DMS53 (cell line): Measurements from ENCODE around the gene HMCN1.

Experiments used
- DNase-seq: peaks from one replicate; lab custom pipeline; 2025; lab: John Stamatoyannopoulos, UW

The HMCN1 gene

DNA sequence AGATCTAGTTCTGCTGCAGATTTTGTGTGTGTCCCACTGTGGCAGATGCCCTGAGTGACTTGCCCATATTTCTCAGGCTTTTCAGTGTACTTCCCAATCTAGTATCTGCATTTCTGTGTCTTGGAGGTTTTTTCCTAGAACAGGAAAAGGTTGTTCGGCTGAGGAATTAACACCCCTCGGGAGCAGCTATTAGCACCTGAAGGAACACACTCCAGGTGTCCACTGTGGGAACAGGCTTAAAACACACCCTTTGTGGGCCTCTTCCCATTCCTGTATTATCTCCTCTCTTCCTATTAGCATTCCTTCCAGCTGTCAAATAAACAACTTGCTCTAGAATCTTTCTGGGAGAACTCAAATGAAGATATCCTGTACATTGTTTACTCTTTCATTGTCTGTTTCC lies 178.3 kb downstream of the HMCN1 start:
- DNase-seq, result no peak

DNA sequence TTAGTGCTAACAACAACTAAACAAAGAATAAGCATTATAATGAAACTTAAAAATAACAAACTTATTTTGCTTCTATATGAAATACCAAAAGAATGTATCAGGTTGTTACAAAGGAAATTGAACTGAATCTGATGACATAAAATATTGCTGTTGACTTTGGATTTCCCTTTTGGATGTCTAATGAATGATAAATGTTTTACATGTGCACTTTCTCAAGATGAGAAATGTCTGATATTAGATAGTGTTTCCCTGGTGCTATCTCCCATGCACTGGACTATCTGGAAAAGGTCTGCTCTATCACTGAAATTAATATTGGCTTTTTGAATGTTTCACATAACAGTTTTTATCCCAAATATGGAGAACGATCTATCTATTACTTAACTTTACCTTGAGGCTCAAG lies 179.9 kb downstream of the HMCN1 start:
- DNase-seq, result no peak

DNA sequence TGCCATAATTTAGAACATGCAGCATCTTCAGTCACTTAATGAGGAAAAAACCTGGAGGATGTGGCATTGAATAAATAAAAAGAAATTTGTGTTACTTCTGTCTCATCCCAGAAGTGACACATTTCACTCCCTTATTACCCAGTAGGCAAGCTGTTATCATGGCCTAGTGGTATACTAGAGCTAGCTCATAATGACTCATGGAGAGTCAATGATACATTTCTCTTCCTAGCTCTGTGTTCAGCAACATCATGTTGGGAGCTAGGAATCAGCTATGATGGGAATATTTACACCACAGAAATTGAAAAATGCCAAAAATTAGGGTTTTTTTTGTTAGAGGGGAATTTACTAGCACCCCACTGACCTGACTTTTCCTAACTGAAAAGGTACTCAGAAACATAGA lies 182.7 kb downstream of the HMCN1 start:
- DNase-seq, result no peak

DNA sequence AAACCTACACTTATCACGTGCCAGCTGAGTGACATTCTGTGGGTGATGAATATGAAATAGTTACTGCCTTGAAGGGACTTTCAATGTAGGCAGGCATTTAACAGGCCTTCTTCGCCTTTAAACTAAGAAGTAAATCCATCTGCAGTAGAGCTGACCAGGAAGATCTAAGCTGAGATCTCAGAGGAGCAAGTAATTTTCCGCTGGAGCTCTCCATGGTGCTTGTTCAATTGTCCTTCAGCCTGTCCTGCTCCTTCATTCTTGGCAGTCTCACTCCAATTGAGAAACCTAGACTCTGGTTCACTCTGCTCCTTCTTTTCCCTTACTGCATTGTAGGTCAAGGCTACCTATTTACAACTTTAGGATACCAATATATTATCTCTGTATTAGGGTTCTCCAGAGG lies 183.5 kb downstream of the HMCN1 start:
- DNase-seq, result no peak

DNA sequence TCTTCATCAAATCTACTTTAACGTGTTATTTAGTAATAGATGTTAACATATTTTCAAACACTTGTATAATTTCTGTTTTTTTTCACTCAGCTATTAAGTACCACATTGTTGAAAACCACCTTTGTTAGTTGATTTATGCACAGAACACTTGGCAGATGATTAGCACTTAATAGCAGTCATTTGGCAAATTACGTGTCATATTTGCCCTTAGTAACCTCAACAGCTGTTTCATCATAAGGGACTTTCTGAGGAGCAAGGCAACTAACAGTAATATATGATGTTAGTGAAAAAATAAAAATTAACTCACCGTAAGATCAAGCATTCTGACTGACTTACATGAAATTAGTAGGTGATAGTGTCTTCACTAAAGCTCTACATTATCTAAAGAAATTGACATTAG lies 186.4 kb downstream of the HMCN1 start:
- no peak for DNase-seq

DNA sequence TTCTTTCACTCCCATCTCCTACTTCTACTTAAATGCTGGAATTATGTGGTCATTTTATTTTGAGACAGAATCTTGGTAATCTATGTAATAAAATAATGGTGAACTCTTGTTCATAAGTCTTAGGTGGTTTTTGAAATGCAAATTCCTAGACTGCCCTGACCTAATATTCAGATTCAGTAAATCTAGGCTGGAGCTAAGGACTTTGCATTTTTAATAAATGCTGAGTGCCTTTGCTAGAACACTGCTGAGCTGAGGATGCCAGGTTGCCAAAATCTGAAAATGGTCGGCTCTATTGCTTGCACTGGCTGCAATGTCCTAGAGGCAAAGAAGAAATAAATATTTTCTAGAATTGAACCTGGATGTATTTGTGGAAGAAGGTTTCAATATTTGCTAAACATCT lies 187.4 kb downstream of the HMCN1 start:
- no peak for DNase-seq

DNA sequence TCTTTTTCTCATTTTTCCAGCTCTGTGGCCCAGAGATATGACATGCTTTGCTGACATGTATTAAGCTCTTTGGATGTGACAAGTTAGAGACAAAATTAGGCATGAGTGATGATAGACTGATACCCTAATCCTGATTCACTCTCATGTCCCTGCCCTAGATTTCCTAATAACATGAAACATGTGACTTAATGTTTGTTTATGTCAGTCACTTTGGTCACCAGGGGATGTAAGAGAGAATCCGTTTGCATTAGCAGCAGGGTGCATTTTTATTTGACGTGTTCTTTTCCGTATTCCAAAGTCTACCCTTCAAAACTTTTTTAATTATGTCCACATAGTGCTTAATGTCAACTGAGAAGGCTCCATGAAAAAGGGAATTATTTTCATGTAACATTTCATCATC lies 192.4 kb downstream of the HMCN1 start:
- DNase-seq, result peak; percentile 66

DNA sequence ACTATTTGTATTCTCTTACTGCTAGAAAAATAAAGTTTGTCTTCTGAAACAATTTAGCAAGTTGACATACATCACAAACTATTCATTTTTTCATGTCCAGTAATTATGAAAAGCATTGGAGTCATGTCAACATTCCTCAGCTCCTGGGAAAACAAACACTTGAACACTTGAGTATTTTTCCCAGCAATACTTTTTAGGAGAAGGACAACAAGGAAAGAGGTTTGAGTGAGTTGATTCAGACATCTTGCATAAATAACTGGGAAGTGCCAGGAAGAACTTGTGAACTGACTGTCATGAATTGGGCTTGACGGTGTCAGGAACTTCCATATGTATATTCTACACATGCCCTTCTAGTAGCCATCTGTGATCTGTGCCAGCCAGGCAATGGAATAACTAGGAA lies 195.6 kb downstream of the HMCN1 start:
- peak; percentile 14 for DNase-seq

DNA sequence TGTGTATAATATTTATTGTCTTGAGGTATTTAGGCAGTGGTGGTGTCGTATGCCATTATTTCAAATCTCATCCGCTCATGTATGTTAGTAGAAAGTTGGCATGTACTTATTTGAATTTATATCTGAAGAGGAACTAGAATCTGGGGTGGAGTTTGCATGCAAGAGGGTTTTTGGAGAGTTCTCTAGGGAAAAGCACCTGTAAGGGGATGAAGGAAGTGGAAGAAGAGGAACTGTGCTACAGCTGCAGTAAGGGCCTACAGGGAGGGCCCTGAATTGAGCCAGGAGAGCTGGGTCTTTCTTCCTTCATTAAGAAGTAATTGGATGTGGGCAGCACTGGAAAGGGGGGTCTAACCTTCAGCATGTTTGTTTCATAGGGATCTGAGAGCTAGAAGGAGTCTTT lies 197.2 kb downstream of the HMCN1 start:
- DNase-seq, result no peak

DNA sequence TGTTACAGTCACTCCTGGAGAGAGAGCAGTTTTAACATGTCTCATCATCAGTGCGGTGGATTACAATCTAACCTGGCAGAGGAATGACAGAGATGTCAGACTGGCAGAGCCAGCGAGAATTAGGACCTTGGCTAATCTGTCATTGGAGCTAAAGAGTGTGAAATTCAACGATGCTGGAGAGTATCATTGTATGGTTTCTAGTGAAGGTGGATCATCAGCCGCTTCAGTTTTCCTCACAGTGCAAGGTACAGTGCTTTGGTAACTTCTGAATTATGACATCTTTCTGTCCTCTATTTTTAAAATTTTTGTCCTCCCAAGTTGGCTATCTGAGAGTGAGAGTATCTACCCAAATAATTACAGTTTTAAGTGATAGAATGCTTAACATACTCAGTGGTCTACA lies 199.4 kb downstream of the HMCN1 start:
- no peak for DNase-seq

DNA sequence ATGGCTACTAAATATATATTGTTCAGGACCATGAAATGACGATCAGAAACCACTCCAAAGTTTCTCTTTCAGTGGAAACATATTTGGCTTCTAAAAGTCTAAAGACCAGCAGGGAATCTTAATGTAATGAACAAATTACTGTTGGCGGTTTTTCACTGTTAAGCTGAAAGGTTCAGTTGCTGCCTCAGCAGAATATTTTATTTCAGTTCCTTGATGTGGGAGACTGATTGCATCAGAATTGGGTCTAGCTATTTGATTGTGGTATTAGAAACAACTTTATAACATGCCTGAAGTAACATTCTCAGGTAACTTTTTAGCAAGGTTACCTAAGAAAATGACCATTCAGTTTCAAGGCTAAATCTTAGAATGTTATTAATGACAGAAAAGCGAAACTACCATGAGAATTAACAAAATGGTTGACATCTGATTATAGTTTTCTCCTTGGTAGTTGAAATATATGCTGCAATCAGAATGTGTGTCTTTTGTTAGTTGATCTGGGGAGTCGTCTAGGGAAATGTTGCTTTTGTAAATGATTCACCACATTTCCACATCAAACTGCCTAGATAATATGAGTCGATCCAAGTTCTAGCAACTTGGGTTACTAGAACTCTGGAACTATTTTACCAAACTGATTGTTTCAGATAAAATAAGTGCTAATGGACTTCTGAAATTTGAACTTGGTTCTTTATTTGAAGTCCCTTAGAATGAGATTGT lies 200.4 kb downstream of the HMCN1 start:
- DNase-seq, result no peak

DNA sequence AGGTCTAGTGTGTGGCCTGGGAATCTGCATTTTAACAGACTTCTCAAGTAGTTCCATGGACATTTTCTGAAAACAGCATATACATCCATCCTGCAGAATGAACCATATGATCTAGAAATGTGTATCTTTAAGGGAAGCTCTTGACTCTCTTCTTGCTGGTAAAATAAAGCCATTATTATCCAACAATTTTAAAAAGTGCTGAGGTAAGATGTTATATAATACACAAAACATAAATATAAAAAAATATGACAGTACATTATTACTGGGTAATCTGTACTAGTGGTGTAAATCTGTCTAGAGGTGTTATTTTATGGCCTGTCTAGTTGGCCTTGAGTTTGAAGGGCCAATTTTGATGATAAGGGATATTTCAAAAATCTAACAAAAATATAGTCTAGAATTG lies 201.2 kb downstream of the HMCN1 start:
- DNase-seq, result no peak

DNA sequence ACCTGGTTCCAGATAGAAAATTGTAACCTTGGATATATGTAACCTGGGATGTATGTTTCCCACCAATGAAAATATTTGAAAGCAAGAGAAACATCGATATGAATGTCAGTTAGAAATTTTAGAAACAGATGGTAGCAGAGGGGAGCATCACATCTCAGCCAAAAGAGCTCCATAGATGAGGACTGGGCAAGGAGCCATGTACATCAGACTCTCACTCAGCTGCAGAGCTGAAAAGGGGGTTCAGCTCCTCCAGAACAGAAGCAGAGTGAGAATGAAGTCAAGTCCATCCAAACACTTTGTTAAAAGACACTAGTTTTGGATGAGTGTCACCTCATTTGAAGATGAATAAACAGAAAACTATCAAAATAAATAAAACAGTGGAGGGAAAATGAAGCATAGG lies 202.4 kb downstream of the HMCN1 start:
- no peak for DNase-seq

DNA sequence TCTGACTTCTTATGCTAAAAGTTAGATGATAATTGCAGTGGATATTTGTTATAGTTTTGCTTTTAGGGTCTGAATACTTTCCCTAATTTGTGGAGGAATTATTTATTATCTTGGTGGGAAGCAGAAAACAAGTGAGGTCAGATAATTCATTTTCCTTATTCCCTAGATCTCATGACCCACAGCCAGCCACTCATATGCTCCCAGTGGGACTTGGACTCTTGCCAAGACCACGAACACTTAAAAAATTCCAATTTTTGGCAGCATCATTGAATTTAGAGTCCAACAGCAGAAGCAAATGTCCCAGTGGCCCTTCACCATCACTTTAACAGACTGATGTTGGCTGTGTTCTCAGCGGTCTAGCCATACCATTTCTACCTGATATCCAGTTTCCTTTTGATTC lies 204.2 kb downstream of the HMCN1 start:
- DNase-seq, result no peak

DNA sequence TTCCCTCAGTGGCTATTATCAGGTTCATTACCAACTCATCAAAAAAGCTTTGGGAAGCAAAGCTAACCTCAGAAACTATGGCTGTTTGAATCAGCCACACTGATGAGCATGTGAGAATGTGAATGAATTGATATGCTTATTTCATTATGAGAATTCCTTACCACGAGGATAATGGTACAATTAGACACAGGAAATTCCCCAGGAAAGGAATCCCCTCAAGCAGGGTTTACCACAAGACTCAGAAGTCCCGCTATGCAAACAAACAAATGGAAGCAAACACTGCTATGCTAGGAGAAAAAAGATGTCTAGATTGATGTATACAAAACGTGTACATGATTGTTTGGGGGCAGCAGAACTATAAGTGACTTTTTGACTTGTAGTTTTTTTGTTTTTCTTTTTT lies 205.0 kb downstream of the HMCN1 start:
- DNase-seq, result no peak

DNA sequence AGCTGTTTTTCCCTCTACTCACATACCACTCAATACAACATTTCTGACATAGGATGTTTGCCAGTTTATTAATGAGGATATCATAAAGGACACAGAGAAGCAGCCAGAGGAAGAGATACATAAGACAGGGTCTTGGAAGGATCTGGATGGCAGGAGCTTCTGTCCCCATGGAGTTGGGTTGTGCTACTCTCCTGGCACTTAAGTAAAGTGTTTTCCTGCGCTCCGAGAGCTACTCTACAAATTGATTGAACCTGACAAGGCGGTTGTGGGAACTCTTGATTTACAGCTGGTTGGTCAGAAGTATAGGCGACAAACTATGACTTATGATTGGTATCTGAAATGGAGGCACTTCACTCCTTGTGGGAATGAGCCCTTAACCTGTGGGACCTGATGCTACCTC lies 208.8 kb downstream of the HMCN1 start:
- no peak for DNase-seq

DNA sequence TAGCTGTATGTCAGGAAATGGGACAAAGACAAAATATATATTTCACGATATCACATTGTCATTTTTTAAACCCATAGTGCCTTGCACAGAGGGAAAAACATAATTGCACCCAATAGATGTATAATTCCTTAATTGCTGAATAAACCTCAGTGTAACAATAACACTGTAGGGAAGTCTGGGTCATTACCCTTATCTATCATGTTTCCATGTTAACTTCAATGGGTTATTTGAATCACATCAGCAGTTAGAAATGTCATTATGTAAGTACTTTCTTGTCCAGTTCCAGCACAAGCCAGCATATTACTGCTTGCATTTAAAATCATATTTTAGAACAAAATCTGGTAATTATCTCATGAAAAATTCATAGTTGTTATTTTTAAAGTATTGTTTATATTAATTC lies 222.7 kb downstream of the HMCN1 start:
- DNase-seq, result no peak

DNA sequence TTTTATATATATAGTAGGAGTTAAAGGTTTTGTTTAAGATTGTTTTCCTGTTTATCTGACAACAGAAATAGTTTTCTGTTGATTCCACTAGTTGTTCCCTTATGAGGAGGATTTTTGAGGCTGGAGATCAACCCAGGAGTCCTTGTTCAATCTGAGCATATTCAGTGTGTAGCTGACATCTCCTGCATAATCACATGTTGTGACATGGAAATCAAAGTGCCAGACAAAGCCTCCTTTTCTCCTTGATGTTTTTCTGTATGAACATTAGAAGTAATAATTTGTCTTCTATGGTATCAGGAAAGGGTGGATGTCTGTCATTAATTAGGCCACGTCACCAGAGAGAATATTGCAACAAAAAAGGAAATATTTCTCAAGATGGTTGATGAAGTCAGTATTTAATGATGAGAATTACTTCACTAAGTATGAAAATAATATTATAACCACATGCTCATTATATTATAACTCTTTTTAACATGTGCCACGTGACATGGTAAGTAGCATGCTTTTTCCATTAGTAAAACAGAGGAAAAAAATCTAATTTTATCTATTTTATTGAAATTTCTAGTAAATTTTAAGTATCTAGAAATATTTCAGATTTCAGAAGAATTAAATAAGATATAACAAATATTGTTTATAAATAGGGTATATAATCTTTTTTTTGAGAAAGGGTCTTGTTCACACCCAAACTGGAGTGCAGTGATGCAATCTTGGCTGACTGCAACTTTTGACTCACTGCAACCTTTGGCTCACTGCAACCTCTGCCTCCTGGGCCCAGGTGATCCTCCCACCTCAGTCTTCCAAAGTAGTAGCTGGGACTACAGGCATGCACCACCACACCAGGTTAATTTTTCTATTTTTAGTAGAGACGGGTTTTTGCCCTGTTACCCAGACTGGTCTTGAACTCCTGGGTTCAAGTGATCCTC lies 223.5 kb downstream of the HMCN1 start:
- no peak for DNase-seq

DNA sequence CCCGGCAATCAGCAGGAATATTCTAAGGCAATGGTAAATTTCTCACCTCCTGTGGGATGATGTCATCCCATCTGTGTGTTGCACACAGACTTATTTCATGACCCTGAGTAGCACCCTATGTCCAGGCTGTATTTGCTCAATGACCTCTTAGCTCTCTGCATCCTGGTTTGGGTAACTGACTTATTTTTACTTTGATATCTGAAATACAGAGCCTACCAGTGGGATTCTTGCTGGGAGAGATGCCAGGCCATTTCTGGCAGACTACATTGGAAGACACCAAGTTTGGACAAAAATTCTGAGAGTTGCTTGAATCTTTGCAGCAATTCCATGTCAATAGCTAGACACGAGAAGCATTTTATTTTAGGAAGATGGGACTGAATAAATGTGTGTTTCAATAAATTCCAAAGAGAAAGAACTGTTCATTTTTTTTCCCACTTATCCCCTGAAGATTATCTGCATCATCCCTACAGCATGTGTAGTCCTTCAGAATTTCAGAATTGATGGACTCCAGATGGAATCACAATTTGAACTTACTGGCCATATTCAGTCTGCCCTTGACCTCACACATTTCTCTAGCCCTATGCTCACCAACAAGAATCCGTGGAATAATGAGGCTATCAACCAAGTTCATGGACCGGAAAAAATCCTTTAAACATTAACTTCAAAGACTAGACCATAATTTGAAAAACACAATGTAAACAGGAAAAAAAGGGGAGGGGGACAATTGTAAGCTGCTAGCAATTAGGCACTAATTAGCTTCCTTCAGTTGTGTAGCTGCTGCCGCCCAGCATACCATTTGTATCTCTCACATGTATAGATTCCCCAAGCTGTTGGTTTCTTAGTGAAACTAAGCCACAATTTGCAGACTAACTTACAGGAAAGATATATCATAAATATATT lies 226.5 kb downstream of the HMCN1 start:
- DNase-seq, result no peak

DNA sequence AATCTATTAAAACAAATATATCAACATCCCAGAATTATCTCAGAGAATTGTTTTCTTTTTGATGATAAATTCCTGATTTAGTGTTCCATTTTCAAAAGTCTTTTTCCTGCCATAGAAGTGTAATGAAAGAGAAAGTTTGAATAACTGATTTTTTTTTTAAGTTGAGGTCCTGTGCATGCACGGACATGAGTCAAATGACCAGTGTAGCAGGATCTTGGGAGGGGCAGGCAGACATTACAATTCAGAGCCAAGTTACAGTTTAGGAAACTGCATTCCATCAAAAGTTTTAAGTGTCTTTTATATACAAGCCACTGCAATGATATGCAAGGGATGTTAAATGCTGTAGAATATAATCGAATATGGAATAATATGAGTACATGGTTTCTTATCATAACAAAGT lies 227.5 kb downstream of the HMCN1 start:
- DNase-seq, result no peak

DNA sequence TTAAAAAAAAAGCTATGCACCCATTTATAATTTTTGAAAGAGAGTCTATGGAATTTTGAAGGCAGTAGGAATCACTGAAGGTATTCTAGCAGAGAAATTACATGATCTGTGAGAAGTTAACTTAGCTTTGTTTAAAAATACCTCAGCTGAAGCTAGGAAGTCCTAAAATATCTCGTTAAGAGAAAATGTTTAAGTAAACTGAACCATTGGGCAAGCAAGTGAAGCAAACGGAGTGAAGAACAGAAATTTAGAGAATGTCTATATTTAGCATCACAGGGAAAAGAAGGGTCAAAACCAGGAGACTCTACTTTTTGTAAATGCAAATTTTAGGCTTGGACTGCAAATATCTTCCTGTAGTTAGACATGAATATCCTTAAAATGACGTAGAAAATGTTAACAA lies 230.8 kb downstream of the HMCN1 start:
- no peak for DNase-seq

DNA sequence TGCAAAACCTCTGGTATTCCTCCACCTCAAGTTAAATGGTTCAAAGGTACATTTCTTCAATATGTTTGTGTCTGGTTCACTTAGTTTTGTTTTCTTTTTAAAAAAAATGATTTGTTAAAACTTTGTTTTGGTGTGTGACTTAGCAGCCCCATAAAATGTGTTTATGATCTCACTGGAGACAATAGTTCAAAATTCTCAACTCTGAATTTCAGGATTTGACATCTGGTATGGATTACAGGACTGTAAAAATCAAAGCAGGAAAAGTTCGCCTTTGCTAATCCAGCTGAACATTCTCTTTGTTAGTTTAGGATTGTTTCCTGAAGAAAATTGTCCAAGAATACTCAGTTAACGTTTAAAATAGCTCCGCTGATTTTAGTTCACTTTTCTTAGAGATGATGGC lies 231.7 kb downstream of the HMCN1 start:
- no peak for DNase-seq

DNA sequence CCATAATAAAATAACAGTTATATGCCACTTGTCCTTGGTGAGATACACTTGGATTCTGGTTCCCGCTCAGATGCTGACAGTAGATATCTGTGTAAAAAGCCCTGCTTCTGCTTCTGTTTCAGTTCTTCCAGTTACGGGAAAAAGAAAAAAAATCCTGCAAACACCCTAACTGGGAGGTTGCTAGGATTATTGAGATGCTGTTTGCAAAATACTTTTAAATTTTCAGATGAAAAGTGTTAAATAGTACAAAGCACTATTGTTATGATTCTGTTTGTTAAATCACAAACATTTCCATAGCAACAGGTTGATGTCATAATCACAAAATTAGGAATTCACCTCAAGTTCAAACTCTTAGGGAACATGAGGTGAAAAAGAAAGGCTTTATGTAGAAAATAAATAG lies 232.3 kb downstream of the HMCN1 start:
- no peak for DNase-seq
